Stomach smooth muscle (tissue), 2 donors: Measurements from ENCODE around the gene RPA1.

ENCODE experiments used
- H3K27ac ChIP-seq: one replicate; pipeline ENCODE4 v1.7.0; 2013; ENCODE audit warnings: mild to moderate bottlenecking, low read length, inconsistent platforms
- H3K27me3 ChIP-seq, 2 donors: one replicate each; pipeline ENCODE4 v1.7.0; 2013; ENCODE audit warnings: low read length in 2 of 2; ENCODE audit not compliant: insufficient read depth in 2 of 2, control insufficient read depth in 1 of 2
- H3K36me3 ChIP-seq, 2 donors: one replicate each; pipeline ENCODE4 v1.7.0; 2013; ENCODE audit warnings: low read length in 2 of 2; ENCODE audit not compliant: control insufficient read depth in 2 of 2, insufficient read depth in 2 of 2
- H3K4me1 ChIP-seq: one replicate; pipeline ENCODE4 v1.7.0; 2013; ENCODE audit warnings: low read length; ENCODE audit not compliant: control insufficient read depth, insufficient read depth
- H3K4me3 ChIP-seq, 2 donors: one replicate each; pipeline ENCODE4 v1.7.0; 2013; ENCODE audit warnings: low read length in 2 of 2
- H3K9ac ChIP-seq, 2 donors: one replicate each; pipeline ENCODE4 v1.7.0; 2013; ENCODE audit warnings: low read length in 2 of 2, mild to moderate bottlenecking in 1 of 2
- H3K9me3 ChIP-seq, 2 donors: one replicate each; pipeline ENCODE4 v1.7.0; 2013; ENCODE audit warnings: low read length in 2 of 2; ENCODE audit not compliant: control insufficient read depth in 2 of 2
- donor health status: healthy.
- donor health status: Pancreatic carcinoma.

The RPA1 gene

DNA sequence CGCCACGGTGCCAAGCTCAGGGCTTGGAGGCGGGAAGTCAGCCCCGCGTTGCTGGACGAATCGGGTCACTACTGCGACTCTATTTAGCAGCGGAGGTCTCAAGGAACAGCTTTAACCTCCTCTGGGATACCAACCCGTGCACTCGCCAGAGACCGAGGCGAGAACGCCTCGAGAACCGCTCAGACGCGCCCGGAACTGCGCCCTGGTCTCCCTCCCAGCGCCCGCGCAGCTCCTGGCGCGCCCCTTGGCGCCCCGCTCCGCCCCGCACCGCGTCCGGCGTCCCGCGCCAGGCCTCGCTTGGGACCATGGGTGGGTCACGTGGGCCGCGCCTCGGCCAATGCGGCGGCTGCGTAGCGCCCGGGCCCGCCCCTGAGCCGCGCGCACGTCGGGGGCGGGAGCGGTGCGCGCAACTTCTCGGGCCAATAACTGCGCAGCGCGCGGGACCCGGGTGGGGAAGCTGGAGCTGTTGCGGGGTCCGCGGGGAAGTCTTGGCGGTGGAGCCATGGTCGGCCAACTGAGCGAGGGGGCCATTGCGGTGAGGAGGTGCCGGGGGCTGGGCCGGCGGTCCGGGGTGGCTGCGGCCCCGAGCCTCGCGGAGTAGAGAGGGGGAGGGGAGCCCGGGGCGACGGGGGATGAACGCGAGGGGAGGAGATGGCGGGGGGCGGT lies at the start of gene RPA1, which contains the start of gene SMYD4:
Gene RPA1 (plus strand): TSS at position 414 of the 666 bp plus-strand sequence. CDS start 89 bp downstream, at position 503.
Gene SMYD4 (minus strand): TSS at position 311 of the 666 bp plus-strand sequence. CDS start 1,908 bp downstream, outside the sequence.
- peaks cover 14% of the 10 kb centered on the region for H3K4me1 ChIP-seq
- H3K9me3 ChIP-seq, result no peaks in the 10 kb centered on the region
- H3K27ac ChIP-seq, result peak within 1 kb of the TSS; percentile 58
- peak within 1 kb of the TSS; percentile 84 to 90 for H3K4me3 ChIP-seq
- H3K9ac ChIP-seq, result peak within 1 kb of the TSS; percentile 72 to 82
- no peaks in the 10 kb centered on the region for H3K27me3 ChIP-seq
- peaks cover 0 to 4% of the 10 kb centered on the region in 2 donors for H3K36me3 ChIP-seq

DNA sequence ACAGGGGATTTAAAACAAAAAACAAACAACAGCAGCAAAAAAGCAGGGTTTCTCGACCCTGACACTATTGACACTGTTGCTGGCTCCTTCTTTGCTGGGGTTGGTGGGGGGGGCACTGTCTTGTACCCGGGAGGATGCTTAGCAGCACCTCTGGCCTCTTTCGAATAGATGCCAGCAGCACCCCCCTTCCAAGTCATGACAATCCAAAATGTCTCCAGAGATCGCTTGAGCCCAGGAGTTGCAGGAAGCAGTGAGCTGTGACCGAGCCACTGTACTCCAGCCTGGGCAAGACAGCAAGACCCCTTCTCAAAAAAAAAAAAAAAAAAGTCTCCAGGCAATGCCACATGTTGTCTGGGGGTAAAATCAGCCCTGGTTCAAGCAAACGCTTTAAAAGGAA lies 47.6 kb upstream of the RPA1 start:
- H3K4me3 ChIP-seq, result peak overlapping the region in 1 of 2 donors; percentile 29
- peaks cover 26% of the 10 kb centered on the region for H3K4me1 ChIP-seq
- peaks cover 12 to 14% of the 10 kb centered on the region in 2 donors for H3K36me3 ChIP-seq
- H3K9me3 ChIP-seq, result no peaks in the 10 kb centered on the region
- peak overlapping the region; percentile 95 for H3K27ac ChIP-seq
- H3K9ac ChIP-seq, result no peak overlapping the region
- H3K27me3 ChIP-seq, result no peaks in the 10 kb centered on the region

DNA sequence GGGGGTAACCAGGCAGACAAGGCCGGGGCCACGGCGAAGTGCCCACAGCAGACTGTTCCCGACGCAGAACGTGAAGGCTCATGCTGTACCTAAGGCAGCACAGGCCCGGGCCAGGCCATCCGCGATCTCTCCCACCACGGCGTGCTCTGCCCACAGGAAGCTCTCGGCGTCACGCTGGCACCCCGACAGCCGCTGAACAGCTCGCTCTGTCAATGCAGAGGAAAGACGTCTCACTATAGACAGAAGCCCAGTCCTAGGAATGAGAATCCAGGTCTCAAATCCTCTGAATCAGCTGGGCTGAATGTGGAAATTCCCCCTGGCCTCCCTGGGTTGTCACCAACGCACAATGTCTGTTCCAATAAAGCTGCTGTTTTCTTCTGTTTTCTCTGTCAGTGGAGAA lies 46.5 kb upstream of the RPA1 start:
- no peaks in the 10 kb centered on the region for H3K9me3 ChIP-seq
- peak overlapping the region; percentile 95 for H3K27ac ChIP-seq
- H3K4me1 ChIP-seq, result peaks cover 32% of the 10 kb centered on the region
- peak overlapping the region in 1 of 2 donors; percentile 49 for H3K4me3 ChIP-seq
- H3K27me3 ChIP-seq, result no peaks in the 10 kb centered on the region
- H3K36me3 ChIP-seq, result peaks cover 11 to 13% of the 10 kb centered on the region in 2 donors
- H3K9ac ChIP-seq, result peak overlapping the region; percentile 47 to 69

- no peaks in the 10 kb centered on the region for H3K27me3 ChIP-seq
- peak overlapping the region in 1 of 2 donors; percentile 49 for H3K4me3 ChIP-seq
- H3K27ac ChIP-seq, result peak overlapping the region; percentile 95
- peak overlapping the region; percentile 47 to 69 for H3K9ac ChIP-seq
- no peaks in the 10 kb centered on the region for H3K9me3 ChIP-seq
- H3K36me3 ChIP-seq, result peaks cover 8 to 12% of the 10 kb centered on the region in 2 donors
- peaks cover 30% of the 10 kb centered on the region for H3K4me1 ChIP-seq
These were observed 45.8 kb upstream of the RPA1 start for GRCh38 chr17:1783834-1784611.

DNA sequence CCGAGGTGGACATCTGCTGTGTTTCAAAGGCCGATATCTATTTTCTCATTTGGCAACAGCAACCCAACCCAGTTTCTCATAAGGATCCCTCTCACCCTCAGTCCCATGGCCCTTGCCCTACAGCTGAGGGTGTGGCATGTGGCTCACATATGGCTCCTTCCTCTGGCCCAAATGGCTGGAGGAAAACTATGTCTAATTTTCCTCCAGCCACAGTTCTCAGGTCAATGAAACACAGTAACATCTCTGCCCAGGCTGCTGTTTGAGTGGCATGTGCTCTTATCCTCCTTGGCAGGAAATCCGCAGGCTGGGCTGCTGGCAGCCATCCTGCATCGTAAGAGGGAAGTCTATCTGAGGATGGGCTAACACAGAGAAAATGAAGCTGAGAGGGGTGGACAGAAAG lies 43.9 kb upstream of the RPA1 start:
- H3K36me3 ChIP-seq, result peaks cover 8 to 12% of the 10 kb centered on the region in 2 donors
- no peak overlapping the region for H3K4me3 ChIP-seq
- H3K27me3 ChIP-seq, result no peaks in the 10 kb centered on the region
- H3K4me1 ChIP-seq, result peaks cover 26% of the 10 kb centered on the region
- peak overlapping the region; percentile 85 for H3K27ac ChIP-seq
- no peaks in the 10 kb centered on the region for H3K9me3 ChIP-seq
- peak overlapping the region in 1 of 2 donors; percentile 1 for H3K9ac ChIP-seq

GRCh38 chr17:1786708-1787107 lies 43.1 kb upstream of the RPA1 start:
- Histone ChIP-seq H3K36me3 (peaks cover 5 to 7% of the 10 kb centered on the region in 2 donors), H3K27ac (peak overlapping the region; percentile 85), H3K27me3 (no peaks in the 10 kb centered on the region), H3K4me3 (peak overlapping the region in 1 of 2 donors; percentile 40), H3K4me1 (peaks cover 26% of the 10 kb centered on the region), H3K9ac (peak overlapping the region; percentile 1 to 29), H3K9me3 (no peaks in the 10 kb centered on the region)

- peaks cover 2 to 5% of the 10 kb centered on the region in 2 donors for H3K36me3 ChIP-seq
- peak overlapping the region in 1 of 2 donors; percentile 66 for H3K9ac ChIP-seq
- H3K27me3 ChIP-seq, result no peaks in the 10 kb centered on the region
- no peaks in the 10 kb centered on the region for H3K9me3 ChIP-seq
- H3K27ac ChIP-seq, result peak overlapping the region; percentile 85
- peaks cover 24% of the 10 kb centered on the region for H3K4me1 ChIP-seq
- H3K4me3 ChIP-seq, result peak overlapping the region in 1 of 2 donors; percentile 40
These were observed 42.4 kb upstream of the RPA1 start for GRCh38 chr17:1787301-1787902.

GRCh38 chr17:1789936-1790335 lies 39.9 kb upstream of the RPA1 start:
- no peak overlapping the region for H3K4me3 ChIP-seq
- H3K9me3 ChIP-seq, result no peaks in the 10 kb centered on the region
- peaks cover 2 to 5% of the 10 kb centered on the region in 2 donors for H3K36me3 ChIP-seq
- peaks cover 13% of the 10 kb centered on the region for H3K4me1 ChIP-seq
- no peaks in the 10 kb centered on the region for H3K27me3 ChIP-seq
- H3K9ac ChIP-seq, result no peak overlapping the region
- no peak overlapping the region for H3K27ac ChIP-seq

DNA sequence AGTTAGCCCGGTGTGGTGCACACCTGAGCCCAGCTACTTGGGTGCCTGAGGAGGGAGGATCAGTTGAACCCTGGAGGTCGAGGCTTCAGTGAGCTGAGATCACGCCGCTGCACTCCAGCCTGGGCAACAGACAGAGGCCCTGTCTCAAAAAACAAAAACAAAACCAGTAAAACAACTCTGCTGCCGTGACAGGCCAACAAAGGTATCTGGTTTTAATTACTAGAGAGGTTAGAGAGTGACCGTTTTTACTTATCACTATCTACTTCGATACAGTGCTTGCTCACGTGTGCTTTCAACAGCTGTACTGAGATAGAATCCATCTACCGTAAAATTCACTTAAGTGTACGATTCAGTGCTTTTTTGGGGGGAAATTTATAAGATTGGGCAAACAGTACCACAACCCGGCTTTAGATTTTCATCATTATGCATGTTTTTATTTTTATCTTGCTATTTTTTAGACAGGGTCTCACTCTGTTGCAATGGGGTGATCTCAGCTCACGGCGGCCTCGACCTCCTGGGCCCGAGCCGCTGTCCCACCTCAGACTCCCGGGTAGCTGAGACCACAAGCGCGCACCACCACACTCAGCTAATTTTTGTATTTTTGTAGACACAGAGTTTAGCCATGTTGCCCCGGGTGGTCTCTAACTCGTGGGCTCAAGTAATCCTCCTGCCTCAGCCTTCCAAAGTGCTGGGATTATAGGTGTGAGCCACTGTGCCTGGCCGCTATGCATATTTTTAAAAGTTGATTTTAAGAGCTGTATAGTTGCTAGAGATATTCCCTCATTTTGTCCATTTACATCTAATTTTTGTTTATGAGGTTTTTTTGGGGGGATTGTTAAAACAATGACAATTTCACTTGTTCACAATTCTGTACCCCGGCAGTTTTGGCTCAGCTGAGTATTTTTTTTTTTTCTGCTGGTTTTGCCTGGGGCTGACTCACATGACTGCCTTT lies 37.0 kb upstream of the RPA1 start:
- Histone ChIP-seq H3K27ac (no peak overlapping the region), H3K9ac (no peak overlapping the region)

GRCh38 chr17:1793447-1793806 lies 36.4 kb upstream of the RPA1 start:
- peaks cover 8% of the 10 kb centered on the region for H3K4me1 ChIP-seq
- no peak overlapping the region for H3K27ac ChIP-seq
- H3K27me3 ChIP-seq, result no peaks in the 10 kb centered on the region
- no peak overlapping the region for H3K9ac ChIP-seq
- no peak overlapping the region for H3K4me3 ChIP-seq
- no peaks in the 10 kb centered on the region for H3K36me3 ChIP-seq
- H3K9me3 ChIP-seq, result no peaks in the 10 kb centered on the region

More for the DNA sequence above, 37.0 kb upstream of the RPA1 start:
- H3K36me3 ChIP-seq, result no peaks in the 10 kb centered on the region
- no peak overlapping the region for H3K4me3 ChIP-seq
- H3K9me3 ChIP-seq, result no peaks in the 10 kb centered on the region
- peaks cover 5% of the 10 kb centered on the region for H3K4me1 ChIP-seq
- H3K27me3 ChIP-seq, result no peaks in the 10 kb centered on the region
